Activated CD4-positive, alpha-beta T cell treated with anti-CD3 and anti-CD28 coated beads, Interleukin-2, amount 10 ng/mL, durations not matched to agents 24 days and 14 days (primary cell): ENCODE data around the gene ALK. TPM values are rescaled to one million over a fixed set of nuclear protein-coding genes. Genes with fewer than 3 reads are reported as not detected.

Experiments
- DNase-seq: peaks from one replicate; pipeline ENCODE4 v3.0.0; 2022
- H3K27ac Mint-ChIP-seq: one replicate; pipeline ENCODE4 v1.8.0; 2022; ENCODE audit warnings: mild to moderate bottlenecking, mixed read lengths
- H3K27me3 Mint-ChIP-seq: one replicate; pipeline ENCODE4 v1.8.0; 2022; ENCODE audit warnings: mixed read lengths
- H3K36me3 Mint-ChIP-seq: one replicate; pipeline ENCODE4 v1.8.0; 2022; ENCODE audit warnings: low read depth, mild to moderate bottlenecking, mixed read lengths
- H3K4me1 Mint-ChIP-seq: one replicate; pipeline ENCODE4 v1.8.0; 2021; ENCODE audit warnings: mixed read lengths
- H3K4me3 Mint-ChIP-seq: one replicate; pipeline ENCODE4 v1.8.0; 2022; ENCODE audit warnings: mild to moderate bottlenecking, moderate library complexity, mixed read lengths
- H3K9me3 Mint-ChIP-seq: one replicate; pipeline ENCODE4 v1.8.0; 2021; ENCODE audit warnings: mixed read lengths
- intact Hi-C: fragments of 100-400 bp; cut with micrococcal nuclease; formaldehyde crosslinking; loops from one replicate; pipeline ENCODE4 v1.15.1; 2023
- total RNA-seq: library from RNA; stranded (reverse); gene quantifications from 2 replicates; pipeline ENCODE4 v1.2.3, GENCODE V29; 2022

The ALK gene
- total RNA-seq, 1 donor from 2014 or later, result not detected

GRCh38 chr2:29430382-29431112, 490.8 kb downstream of the ALK start:
- no peaks in the 10 kb centered on the region for H3K36me3 Mint-ChIP-seq
- peaks cover 19% of the 10 kb centered on the region for H3K27me3 Mint-ChIP-seq

DNA sequence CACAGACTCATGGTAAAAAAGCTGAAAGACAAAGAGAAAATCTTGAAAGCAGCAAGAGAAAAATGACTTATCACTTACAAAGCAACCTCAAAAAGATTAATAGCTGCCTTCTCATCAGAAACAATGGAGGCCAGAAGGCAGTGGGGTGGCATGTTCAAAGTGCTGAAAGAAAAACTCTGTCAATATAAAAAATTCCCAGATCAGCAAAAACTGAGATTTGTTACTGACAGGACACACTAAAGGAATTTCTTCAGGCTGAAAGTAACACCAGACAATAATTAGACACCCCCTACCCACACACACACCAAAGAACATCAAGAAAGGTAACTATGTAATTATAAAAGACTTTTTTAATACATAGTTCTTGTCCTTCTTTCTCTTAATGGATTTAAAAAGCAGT, 495.0 kb downstream of the ALK start:
- Mint-ChIP-seq H3K36me3 (no peaks in the 10 kb centered on the region), H3K27ac (no peak overlapping the region), H3K9me3 (no peaks in the 10 kb centered on the region), H3K4me1 (no peaks in the 10 kb centered on the region), H3K4me3 (no peak overlapping the region), H3K27me3 (peaks cover 33% of the 10 kb centered on the region)
- no peak for DNase-seq
- intact Hi-C loops, result no loop called here

More at GRCh38 chr2:29430382-29431112, 490.8 kb downstream of the ALK start:
- intact Hi-C loops, result no loop called here
- Mint-ChIP-seq H3K27ac (no peak overlapping the region), H3K4me3 (no peak overlapping the region), H3K9me3 (no peaks in the 10 kb centered on the region), H3K4me1 (no peaks in the 10 kb centered on the region)
- no peak for DNase-seq

GRCh38 chr2:29425866-29426265, 495.5 kb downstream of the ALK start:
- H3K27me3 Mint-ChIP-seq, result peaks cover 32% of the 10 kb centered on the region
- no peaks in the 10 kb centered on the region for H3K36me3 Mint-ChIP-seq
- no peak overlapping the region for H3K27ac Mint-ChIP-seq
- intact Hi-C loops, result no loop called here
- no peaks in the 10 kb centered on the region for H3K4me1 Mint-ChIP-seq
- H3K4me3 Mint-ChIP-seq, result no peak overlapping the region
- no peak for DNase-seq
- H3K9me3 Mint-ChIP-seq, result no peaks in the 10 kb centered on the region

DNA sequence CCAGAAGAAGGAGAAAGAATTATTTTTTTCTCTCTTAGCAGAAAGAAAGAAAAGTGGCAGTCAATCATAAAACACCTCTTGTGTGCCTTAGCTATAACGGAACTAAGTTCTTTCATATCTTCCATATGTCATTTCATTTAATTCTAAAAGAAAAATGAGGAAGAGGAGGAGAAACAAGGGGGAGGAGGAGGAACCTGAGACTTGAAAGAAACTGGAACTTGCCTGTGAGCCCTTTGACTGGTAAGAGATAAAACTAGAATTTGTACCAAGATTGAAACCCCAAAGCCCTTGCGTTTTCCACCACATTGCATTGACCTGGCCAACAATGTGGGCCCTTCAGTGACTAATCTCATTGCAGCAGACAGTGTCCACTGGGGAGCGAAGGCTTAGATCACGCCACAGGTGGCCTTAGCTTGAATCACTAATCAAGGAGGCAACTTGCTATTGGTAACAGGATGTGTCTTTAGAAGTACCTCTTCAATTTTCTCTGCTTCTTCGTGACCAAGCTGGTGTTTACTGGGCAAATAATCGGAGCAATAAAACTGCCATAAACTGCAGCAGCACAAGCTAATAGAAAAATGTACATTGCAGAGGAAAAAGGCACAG, 498.2 kb downstream of the ALK start:
- Mint-ChIP-seq H3K9me3 (no peaks in the 10 kb centered on the region), H3K27me3 (peaks cover 24% of the 10 kb centered on the region), H3K4me1 (no peaks in the 10 kb centered on the region), H3K27ac (no peak overlapping the region), H3K4me3 (no peak overlapping the region), H3K36me3 (no peaks in the 10 kb centered on the region)
- intact Hi-C loops, result no loop called here
- no peak for DNase-seq

GRCh38 chr2:29420999-29421782, 500.2 kb downstream of the ALK start:
- Mint-ChIP-seq H3K4me3 (no peak overlapping the region), H3K36me3 (no peaks in the 10 kb centered on the region), H3K27me3 (peaks cover 21% of the 10 kb centered on the region), H3K9me3 (no peaks in the 10 kb centered on the region), H3K27ac (no peak overlapping the region), H3K4me1 (no peaks in the 10 kb centered on the region)
- no peak for DNase-seq
- intact Hi-C loops, result no loop called here

GRCh38 chr2:29420464-29420863, 500.9 kb downstream of the ALK start:
- intact Hi-C loops, result no loop called here
- no peaks in the 10 kb centered on the region for H3K4me1 Mint-ChIP-seq
- no peak for DNase-seq
- H3K9me3 Mint-ChIP-seq, result no peaks in the 10 kb centered on the region
- peaks cover 19% of the 10 kb centered on the region for H3K27me3 Mint-ChIP-seq
- H3K36me3 Mint-ChIP-seq, result no peaks in the 10 kb centered on the region
- no peak overlapping the region for H3K27ac Mint-ChIP-seq
- no peak overlapping the region for H3K4me3 Mint-ChIP-seq

GRCh38 chr2:29417630-29418029, 503.8 kb downstream of the ALK start:
- Mint-ChIP-seq H3K27me3 (no peaks in the 10 kb centered on the region), H3K4me3 (no peak overlapping the region), H3K36me3 (no peaks in the 10 kb centered on the region), H3K27ac (no peak overlapping the region), H3K9me3 (no peaks in the 10 kb centered on the region), H3K4me1 (no peaks in the 10 kb centered on the region)
- intact Hi-C loops, result no loop called here
- no peak for DNase-seq

DNA sequence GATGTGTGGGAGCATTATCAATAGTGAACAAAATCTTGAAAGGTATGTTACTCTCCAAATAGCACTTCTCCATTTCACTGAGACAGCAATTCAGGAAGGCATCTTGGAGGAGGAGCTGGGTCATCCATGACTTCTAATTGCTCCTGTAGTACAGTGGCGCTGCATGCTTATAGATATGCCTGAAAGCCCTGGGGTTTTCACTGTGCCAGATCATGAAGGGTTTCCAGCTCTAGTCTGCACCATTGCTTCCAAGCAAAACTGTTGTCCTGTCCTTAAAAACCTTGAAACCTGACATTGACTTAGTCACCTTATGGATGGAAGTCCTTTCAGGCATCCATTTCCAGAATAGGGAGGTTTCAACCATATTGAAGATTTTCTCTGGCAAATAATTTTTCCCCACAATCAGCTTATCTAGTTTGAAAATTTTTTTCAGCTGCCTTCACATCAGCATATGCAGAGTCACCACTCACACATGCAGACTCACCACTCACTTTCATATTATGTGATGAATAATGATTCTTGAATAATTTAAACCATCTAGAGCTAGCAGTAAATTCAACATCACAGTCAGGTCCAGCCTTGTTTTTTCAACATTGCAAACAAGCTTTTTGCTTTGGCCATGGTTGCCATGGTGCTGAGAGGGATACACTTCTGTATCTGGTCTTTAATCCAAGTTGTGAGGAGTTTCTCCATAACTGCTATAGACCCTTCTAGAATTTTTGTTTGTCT, 509.0 kb downstream of the ALK start:
- Mint-ChIP-seq H3K9me3 (no peaks in the 10 kb centered on the region), H3K4me3 (no peak overlapping the region), H3K36me3 (no peaks in the 10 kb centered on the region), H3K27ac (no peak overlapping the region), H3K4me1 (no peaks in the 10 kb centered on the region), H3K27me3 (peaks cover 3% of the 10 kb centered on the region)
- intact Hi-C loops, result no loop called here
- no peak for DNase-seq

GRCh38 chr2:29405707-29406106, 515.7 kb downstream of the ALK start:
- intact Hi-C loops, result no loop called here

GRCh38 chr2:29405266-29405665, 516.1 kb downstream of the ALK start:
- H3K27ac Mint-ChIP-seq, result no peak overlapping the region
- H3K27me3 Mint-ChIP-seq, result peaks cover 5% of the 10 kb centered on the region
- intact Hi-C loops, result no loop called here
- no peak for DNase-seq
- H3K4me1 Mint-ChIP-seq, result no peaks in the 10 kb centered on the region
- H3K9me3 Mint-ChIP-seq, result no peaks in the 10 kb centered on the region
- no peak overlapping the region for H3K4me3 Mint-ChIP-seq
- no peaks in the 10 kb centered on the region for H3K36me3 Mint-ChIP-seq

More at GRCh38 chr2:29405707-29406106, 515.7 kb downstream of the ALK start:
- Mint-ChIP-seq H3K27me3 (peaks cover 5% of the 10 kb centered on the region), H3K4me3 (no peak overlapping the region), H3K9me3 (no peaks in the 10 kb centered on the region), H3K27ac (no peak overlapping the region), H3K4me1 (no peaks in the 10 kb centered on the region), H3K36me3 (no peaks in the 10 kb centered on the region)
- no peak for DNase-seq

GRCh38 chr2:29401994-29402393, 519.4 kb downstream of the ALK start:
- Mint-ChIP-seq H3K4me1 (no peaks in the 10 kb centered on the region), H3K9me3 (no peaks in the 10 kb centered on the region), H3K27ac (no peak overlapping the region), H3K27me3 (peaks cover 5% of the 10 kb centered on the region), H3K4me3 (no peak overlapping the region), H3K36me3 (no peaks in the 10 kb centered on the region)
- intact Hi-C loops, result no loop called here
- no peak for DNase-seq

DNA sequence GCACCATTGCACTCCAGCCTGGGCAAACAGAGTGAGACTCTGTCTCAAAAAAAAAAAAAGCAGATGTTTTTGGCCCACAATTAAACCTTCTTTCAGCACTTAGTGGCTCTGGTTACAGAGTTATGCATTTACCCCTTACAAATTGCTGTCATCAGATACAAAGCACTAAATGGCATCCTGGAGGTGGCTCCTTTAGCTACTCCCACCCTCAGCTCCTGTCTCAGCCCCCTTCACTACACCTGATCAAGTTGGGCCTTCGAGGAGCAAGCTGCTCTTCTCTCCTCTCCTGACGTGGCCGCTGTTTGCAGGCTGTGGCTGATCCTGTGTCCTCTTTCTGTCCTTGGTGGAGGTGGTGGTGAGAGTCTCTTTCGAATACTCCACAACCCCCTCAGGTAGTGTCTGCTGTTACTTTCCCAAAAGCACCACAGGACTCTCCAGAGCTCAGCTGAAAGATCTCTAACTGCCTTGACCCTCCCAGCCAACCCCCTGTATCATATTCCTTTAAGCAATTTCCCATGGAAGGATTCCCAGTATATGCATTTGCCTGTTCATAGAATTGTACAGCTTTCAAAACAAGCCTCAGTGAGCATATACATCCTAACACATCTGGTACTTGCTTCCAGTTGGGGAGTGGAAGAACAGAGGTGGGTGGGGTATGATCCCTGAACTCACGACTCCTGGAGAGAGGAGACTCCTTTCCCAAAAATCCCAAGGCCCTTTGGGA, 520.3 kb downstream of the ALK start:
- Mint-ChIP-seq H3K27me3 (peaks cover 3% of the 10 kb centered on the region), H3K27ac (no peak overlapping the region), H3K36me3 (no peaks in the 10 kb centered on the region), H3K4me1 (no peaks in the 10 kb centered on the region), H3K9me3 (no peaks in the 10 kb centered on the region), H3K4me3 (no peak overlapping the region)
- DNase-seq, result no peak
- intact Hi-C loops, result no loop called here
